Keratinocyte (primary cell): ENCODE data around the gene DNAJB2.
"Not testable (repeated sequence)": the region's sequence is repeated elsewhere in the genome, so short reads cannot be mapped to it uniquely, and the experiment has no call there.

Experiments
- CTCF ChIP-seq, 3 experiments: IDR thresholded peaks in 1 of 3; conservative IDR thresholded peaks in 1 of 3; optimal IDR thresholded peaks in 1 of 3; 2 replicates in 2 of 3; 3 replicates in 1 of 3; pipeline versions ENCODE3 to v1.5.1; 2011; ENCODE audit warnings: low read length in 3 of 3, mild to moderate bottlenecking in 3 of 3, moderate library complexity in 2 of 3, control low read depth in 1 of 3, inconsistent platforms in 1 of 3; ENCODE audit not compliant: insufficient read depth in 2 of 3; ENCODE audit errors: extremely low read depth in 1 of 3
- EZH2 ChIP-seq: IDR thresholded peaks from one replicate; pipeline ENCODE4 v1.6.1; 2012; ENCODE audit warnings: inconsistent platforms, mild to moderate bottlenecking, low read length, moderate library complexity

- not testable (repeated sequence) for TF ChIP-seq CTCF (optimal IDR thresholded peaks at IDR 0.05 in 1 of 3, IDR thresholded peaks at IDR 0.05 in 1 of 3, conservative IDR thresholded peaks at IDR 0.05 in 1 of 3; ENCODE audit: extremely low read depth in 1 of 3, insufficient read depth in 2 of 3, low read length in 3 of 3); EZH2
Observed at GRCh38 chr2:219258942-219259341, 20.2 kb upstream of the DNAJB2 start.
